NCI-H2196 treated with DMSO at 0.1 percent for 48 hours (cell line): ENCODE data around the gene RREB1.

Experiments used
- DNase-seq: peaks from one replicate; lab custom pipeline; 2025; ENCODE audit not compliant: unreplicated experiment; lab: John Stamatoyannopoulos, UW

RREB1 gene

GRCh38 chr6:7107578-7108195 is at the start of gene RREB1:
Gene RREB1, plus strand, starts transcription at chr6:7107961. Its CDS starts 73,951 bp downstream, at chr6:7181912.
- DNase-seq, result peak; percentile 42

- DNase-seq, result peak; percentile 43
Observed at GRCh38 chr6:7058250-7058923, 49.4 kb upstream of the RREB1 start.

GRCh38 chr6:7060769-7061516 is 46.8 kb upstream of the RREB1 start:
- no peak for DNase-seq

- DNase-seq, result no peak
Observed at GRCh38 chr6:7062451-7063162, 45.2 kb upstream of the RREB1 start.

- DNase-seq, result no peak
Observed at GRCh38 chr6:7067305-7067704, 40.5 kb upstream of the RREB1 start.

GRCh38 chr6:7071405-7071804 is 36.4 kb upstream of the RREB1 start:
- no peak for DNase-seq

GRCh38 chr6:7073082-7073820 is 34.5 kb upstream of the RREB1 start:
- DNase-seq, result no peak

- no peak for DNase-seq
Observed at GRCh38 chr6:7073821-7074525, 33.8 kb upstream of the RREB1 start.

GRCh38 chr6:7074870-7075269 is 32.9 kb upstream of the RREB1 start:
- no peak for DNase-seq

GRCh38 chr6:7075341-7076000 is 32.3 kb upstream of the RREB1 start:
- DNase-seq, result no peak

GRCh38 chr6:7077856-7078255 is 29.9 kb upstream of the RREB1 start:
- no peak for DNase-seq

GRCh38 chr6:7078856-7079255 is 28.9 kb upstream of the RREB1 start:
- no peak for DNase-seq

- DNase-seq, result no peak
Observed at GRCh38 chr6:7080311-7080710, 27.4 kb upstream of the RREB1 start.

- no peak for DNase-seq
Observed at GRCh38 chr6:7085911-7086310, 21.9 kb upstream of the RREB1 start.

GRCh38 chr6:7086488-7086887 is 21.3 kb upstream of the RREB1 start:
- DNase-seq, result no peak

- DNase-seq, result no peak
Observed at GRCh38 chr6:7087066-7087465, 20.7 kb upstream of the RREB1 start.

GRCh38 chr6:7087491-7087979 is 20.2 kb upstream of the RREB1 start:
- no peak for DNase-seq

- no peak for DNase-seq
Observed at GRCh38 chr6:7088076-7088742, 19.6 kb upstream of the RREB1 start.

- no peak for DNase-seq
Observed at GRCh38 chr6:7098993-7099392, 8.8 kb upstream of the RREB1 start.
